HG03354 (cell line): Measurements from ENCODE around the gene MIAT.

Experiments used
- ATAC-seq: cut with Tn5 transposase; IDR thresholded peaks from one replicate; pipeline ENCODE4 v1.9.1; 2021; ENCODE audit warnings: mild to moderate bottlenecking; ENCODE audit not compliant: unreplicated experiment, poor library complexity, severe bottlenecking

Gene MIAT

DNA sequence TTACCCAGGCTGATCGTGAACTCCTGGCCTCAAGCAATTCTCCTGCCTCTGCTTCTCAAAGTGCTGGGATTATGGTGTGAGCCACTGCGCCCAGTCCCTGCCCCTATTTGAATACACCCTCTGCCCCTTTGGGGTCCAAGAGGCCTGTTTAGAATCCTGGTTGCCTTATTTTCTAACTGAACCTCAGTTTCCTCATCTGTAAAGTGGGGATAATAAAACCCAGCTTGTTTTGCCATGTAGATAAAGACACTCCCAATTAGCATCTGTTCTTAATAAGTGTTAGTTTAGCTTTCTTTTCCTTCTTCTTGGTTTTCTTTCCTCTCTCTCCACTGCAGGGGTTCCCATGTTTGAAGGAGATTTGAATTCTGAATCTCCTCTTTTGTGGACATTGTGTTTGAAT is 4.8 kb downstream of the MIAT start:
- no peak for ATAC-seq

DNA sequence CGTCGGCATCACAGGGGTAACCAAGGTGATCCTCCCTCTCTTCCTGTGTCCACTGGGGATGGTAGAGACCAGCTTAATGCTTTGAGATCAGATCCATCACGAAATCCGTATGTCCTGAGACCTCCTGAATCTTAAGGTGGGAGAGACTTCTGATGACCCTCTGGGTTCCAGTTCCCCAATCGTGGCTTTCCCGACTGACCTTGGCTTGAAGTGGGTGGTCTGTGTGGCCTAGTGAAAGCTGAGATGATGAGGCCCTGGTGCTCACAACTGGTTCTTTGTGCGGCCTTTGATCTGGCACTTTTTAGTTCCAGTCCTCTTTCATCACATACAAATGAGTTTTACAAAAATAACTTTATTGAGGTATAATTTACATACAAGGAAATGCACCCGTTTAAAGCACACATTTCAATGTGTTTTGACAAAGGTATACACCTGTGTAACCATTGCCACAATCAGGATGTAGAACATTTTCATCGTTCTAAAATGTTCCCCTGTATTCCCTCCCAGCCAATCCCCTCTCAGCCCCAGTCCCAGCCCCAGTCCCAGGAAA is 6.1 kb downstream of the MIAT start:
- ATAC-seq, result no peak

GRCh38 chr22:26665813-26666231 is 8.4 kb downstream of the MIAT start:
- no peak for ATAC-seq

DNA sequence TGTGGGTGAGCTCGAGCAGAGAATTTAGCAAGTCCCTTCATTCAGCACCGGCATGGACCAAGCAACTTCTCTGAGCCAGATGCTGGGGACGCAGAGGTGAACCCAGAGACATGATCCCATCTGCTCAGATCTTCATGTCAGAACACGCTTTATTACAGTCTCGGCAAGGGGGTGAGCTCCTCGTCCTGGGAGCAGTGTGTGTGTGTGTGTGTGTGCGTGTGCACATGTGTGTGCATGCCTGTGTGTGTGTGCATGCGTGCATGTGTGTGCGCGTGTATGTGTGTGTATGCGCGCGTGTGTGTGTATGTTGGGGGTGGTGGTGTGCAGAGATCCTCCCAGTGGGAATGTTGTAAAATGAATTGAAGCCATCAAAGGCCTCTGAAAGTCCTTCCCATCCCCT is 9.8 kb downstream of the MIAT start:
- no peak for ATAC-seq

DNA sequence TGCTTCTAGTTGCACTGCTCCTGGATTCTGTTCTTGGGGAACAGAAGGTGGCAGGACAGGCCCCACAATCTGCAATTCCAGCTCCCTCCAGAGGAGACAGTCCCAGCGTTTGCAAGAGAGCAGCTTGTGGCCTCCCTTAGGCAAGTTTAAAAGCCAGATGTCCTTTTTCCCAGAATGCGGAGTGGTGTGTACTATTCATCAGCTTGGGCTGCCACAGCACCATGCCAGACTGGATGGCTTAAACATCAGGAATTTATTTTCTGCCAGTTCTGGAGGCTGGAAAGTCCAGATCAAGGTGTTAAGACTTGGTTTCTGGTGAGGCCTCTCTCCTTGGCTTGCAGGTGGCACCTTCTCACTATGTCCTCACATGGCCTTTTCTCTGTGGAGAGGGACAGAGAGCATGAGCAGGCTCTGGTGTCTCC is 11.7 kb downstream of the MIAT start:
- no peak for ATAC-seq

DNA sequence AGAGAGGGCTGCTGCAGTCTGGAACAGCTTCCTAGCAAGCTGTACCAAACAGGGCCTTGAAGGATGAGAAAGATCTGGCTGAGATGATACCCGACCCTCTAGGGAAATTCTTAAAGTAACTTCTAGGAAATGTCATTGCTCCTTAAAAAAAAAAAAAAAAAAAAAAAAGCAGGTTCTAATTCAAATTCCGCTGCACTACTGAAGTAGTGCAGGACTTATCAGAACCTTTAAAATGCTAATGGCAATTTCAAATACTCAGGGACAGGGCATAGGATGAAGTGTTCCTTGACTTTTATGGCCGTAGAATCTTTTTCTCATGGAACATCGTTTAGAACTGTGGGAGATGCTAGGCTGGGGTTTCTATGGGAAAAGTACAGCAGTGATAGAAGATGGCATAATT is 13.1 kb downstream of the MIAT start:
- ATAC-seq, result no peak

DNA sequence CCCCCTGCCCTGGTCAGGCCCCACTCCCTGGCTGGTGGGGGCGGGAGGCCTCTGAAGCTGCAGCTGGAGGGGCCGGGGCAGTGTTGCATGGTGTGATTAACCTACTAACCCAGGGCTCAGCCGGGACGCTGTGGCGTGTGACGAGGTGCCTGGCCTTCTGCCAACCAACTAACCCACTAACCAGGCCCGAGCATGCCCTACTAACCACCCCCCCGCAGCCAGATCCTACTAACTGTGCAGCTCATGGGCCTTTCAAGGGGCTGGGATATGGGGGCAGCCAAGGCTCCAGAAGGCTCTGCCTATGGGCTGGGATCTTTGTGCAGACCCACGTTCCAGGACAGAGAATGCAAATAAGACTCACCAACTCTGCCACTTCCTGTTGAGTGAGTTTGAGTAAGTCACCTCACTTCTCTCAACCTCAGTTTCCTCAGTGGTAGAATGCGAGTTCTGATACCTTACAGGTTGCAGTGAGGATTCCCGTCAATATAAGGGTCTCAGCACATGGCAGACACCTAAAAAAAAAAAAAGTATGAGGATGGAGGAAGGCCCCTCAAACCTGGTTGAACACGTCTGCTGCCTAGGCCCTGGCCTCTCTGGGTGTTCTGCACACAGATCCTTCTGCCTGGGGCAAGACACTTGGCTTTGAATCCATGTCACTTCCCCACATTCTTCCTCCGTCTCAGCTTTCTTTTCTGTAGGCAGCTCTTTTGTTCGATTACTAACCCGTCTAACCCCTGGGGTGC is 14.1 kb downstream of the MIAT start:
- peak; percentile 28 for ATAC-seq

- no peak for ATAC-seq
Measured at GRCh38 chr22:26672060-26672471, 14.7 kb downstream of the MIAT start.

GRCh38 chr22:26672590-26673468 is 15.4 kb downstream of the MIAT start:
- peak; percentile 74 for ATAC-seq

GRCh38 chr22:26673486-26673885 is 16.1 kb downstream of the MIAT start:
- no peak for ATAC-seq

DNA sequence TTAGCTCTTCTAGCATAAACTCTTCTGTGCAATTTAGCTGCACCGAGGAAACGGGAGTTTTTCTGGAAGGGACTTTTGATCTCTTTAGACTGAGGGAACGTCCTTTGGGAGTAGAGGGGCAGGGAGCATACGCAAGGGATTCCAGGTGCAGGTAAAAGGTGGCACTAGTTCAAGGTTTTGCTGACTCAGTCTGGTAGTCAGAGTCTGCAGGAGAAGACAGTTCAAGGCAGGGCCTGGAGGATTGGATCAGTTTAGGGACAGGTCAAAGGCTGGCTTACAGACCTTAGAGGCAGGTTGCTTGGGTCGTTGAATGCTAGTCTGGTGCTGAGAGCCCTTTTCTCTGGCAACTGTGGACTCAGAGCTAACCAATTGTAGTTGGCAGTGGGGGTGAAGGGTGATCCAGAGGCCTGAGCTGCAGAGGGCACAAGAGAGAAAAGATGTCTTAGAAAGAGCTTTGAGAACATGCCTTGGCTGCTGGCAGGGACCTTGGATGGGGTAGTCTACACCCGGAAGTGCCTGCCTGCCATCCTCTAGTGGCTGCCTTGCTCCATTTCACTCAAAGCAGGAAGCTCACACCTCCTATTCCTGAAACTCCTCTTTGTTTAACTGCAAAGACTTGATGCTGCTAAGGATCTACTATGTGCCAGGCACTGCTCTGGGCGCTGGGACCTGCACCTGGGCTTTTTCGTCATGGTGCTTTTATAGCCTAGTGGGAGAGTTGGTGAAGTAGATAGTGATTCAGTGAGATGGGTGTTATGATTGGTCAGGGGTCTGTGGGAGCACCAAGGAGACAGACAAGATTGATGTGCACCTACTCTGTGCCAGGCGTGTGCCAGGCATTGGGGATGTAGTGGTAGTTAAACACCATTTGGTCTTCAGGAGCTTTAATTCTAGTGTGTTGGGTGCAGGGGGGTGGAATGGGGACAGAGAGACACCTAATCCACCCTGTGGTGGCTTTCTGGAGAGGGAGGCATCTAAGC is 17.1 kb downstream of the MIAT start:
- no peak for ATAC-seq

DNA sequence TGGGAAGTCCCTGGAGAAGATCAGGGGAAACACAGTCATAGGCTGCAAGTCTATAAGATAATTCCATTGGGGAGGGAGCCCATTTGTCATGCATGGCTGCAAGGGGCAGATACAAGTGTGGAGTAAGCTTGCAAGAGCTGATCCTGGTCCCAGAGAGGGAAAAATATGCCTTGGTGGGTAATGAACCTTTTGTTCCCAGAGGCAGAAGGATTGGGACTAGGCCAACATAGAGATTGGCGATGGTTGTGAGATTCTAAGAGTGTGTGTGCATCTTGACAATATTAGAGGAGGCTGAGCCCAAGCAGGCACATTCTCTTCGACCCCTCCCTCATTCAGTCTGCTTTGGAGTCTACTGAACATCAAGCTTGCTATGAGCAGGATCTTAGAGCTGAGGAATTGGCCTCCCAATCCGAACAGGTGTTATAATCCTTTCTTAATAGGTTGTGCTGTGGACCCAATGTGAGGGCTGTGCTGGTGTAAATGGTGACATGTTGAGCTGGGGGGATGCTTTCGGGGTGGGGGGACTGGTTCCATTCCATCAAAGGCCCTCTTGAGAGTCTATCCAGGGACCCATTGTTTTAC is 18.4 kb downstream of the MIAT start:
- no peak for ATAC-seq

- ATAC-seq, result no peak
Measured at GRCh38 chr22:26677217-26677616, 19.8 kb downstream of the MIAT start.

DNA sequence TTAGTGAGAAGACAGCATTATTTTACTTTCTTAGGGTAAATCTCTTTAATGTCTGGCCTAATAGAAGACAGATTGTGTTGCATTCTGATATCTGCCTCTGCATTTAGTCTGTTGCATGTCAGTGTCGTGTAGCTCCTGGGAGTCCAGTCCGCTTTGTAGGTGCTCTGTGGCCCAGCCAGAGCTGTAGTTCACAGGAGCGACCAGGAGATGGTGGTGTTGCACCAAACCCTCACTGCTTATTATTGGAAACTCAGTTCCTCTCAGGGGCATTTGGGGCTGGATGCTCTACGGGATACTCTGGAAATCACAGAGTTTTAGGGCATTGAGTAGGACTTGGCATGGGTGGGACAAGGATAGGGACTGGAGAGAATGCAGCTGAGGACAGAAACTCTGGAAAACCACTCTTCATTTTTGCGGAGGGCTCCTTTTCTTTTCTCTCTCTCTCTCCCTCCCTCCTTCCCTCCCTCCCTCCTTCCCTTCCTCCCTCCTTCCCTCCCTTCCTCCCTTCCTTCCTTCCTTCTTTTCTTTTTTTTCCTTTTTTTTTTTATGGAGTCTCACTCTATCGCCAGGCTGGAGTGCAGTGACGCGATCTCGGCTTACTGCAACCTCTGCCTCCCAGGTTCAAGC is 21.7 kb downstream of the MIAT start:
- no peak for ATAC-seq

DNA sequence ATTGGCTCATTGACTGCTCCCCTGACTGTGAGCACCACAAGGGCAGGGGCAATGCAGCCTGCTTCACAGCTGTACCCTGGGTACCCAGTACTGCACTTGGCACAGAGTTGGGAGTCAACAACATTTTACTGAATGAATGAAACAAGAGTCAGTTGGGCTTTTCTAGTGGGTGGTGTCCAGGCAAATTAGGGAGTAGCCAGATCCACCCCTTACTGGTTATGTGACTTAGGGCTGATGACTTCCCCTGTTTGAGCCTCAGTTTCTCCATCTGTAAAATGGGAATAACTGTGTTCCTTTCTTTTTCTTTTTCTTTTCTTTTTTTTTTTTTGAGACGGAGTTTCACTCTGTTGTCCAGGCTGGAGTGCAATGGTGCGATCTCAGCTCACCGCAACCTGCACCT is 23.1 kb downstream of the MIAT start:
- no peak for ATAC-seq

GRCh38 chr22:26681395-26681821 is 24.0 kb downstream of the MIAT start:
- no peak for ATAC-seq

GRCh38 chr22:26684168-26684567 is 26.8 kb downstream of the MIAT start:
- ATAC-seq, result no peak

DNA sequence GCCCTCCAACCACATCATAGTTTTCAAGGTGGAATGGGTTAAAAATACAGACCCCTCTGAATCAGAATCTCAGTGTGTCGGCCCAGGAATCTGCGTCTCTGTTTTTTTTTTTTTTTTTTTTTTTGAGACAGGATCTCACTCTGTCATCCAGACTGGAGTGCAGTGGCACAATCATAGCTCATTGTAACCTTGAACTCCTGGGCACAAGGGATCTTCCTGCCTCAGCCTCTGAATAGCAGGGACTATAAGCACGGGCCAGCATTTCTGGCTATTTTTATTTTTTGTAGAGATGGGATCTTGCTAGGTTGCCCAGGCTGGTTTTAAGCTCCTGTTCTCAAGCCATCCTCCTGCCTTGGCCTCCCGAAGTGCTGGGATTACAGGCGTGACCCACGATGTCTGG is 28.2 kb downstream of the MIAT start:
- no peak for ATAC-seq

DNA sequence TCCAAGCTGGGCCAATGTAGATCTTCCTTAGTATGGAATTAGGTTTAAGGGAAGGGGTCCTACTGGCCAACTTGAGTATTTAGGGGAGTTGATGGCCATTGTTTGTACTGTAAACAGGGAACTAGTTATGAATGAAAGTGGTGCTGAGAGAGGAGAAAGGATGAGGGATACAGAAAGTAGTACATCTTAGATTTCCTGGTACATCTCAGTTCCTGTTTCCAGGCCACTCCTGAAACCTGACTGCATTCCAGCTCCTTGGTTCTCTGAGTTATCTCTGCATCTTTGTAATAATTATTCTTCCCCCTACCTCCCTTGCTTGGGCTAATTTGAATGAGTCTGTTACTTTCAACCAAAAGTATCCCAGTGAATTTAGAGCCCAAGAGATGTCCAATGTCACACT is 30.1 kb downstream of the MIAT start:
- ATAC-seq, result no peak
